ENCODE data around the gene VWCE.

VWCE gene

DNA sequence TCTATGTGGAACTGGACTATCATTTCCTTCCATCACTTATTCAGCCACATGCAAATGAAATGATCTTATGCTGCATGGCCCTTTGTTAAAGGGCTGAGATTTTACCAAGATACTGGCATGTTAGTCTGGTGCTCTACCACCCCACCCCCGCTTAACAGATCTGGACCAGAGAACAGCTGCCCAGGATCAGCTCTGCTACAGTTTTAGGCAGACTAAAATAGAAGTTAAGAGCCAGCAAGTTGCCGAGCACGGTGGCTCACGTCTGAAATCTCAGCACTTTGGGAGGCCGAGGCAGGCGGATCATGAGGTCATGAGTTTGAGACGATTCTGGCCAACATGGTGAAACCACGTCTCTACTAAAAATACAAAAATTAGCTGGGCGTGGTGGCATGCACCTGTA, 33.2 kb upstream of the VWCE start:
- DNase-seq = no peak

DNA sequence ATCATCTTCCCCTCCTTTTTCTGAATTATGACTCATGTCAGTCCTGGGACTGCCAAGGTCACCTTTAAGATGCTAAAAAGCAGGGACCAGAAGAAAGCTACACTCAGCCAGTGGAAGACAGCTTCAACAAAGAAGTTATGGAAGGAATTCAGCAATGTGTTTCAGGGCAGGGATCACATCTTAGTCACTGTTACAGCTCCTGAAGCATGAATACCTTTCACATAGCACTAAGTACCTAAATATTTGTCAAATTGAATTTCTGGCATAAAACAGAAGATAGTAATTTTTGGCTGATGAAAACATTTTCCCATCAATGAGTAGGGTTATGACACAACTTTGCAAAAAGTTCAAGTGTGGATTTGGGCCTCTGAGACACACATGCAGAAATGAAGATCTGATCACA, 32.6 kb upstream of the VWCE start:
- DNase-seq = no peak

DNA sequence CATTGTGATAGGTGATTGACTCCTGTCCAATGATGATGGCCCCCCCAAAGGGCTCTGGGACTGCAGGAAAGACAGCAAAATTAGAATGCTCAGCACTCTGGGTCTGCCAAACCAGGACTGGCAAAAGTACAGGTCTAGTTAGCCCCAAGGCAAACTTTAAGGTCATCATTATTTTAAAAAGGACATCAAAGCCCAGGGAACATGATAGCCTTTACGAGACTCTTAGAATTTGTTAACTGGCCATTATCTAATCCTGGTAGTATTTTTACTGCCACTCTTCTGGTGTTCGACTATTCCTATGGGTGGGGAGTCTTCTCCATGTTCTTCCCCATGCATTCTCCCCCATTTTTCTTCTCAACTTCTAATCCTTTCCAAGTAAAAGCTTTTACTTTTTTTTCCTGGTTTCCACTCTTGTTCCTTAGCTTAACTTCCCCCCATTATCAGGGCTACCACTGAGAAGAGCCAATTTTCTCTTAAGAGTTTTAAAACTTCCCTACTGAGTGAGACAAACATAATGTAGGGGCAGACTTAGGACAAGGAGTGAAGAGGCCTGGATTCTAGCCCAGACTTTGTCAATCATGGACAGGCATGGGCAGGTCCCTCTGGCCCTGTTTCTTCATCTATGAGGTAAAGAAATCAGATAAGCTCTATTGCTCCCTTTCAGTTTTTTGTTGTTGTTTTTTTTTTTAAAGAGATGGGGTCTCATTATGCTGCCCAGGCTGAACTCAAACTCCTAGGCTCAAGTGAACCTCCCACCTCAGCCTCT, 30.7 kb upstream of the VWCE start:
- DNase-seq = no peak

DNA sequence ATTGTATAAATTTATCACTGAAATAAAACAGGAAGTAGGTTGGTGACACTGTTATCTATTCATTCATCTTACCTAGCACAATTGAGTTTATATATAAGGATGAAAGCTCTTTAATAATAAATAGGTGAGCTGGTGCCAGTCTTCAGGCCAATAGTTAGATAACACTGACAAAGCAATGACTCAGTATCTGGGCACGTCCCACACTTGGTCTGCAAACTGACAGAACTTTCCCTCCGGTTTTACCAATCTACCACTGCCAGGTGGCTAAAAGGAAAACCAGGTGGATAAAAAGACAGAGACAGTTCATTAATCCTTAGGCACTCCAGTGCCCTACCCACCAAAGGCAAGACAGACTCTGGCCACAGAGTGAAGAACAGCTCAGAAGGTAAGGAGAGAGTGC, 20.1 kb upstream of the VWCE start:
- DNase-seq = no peak

- no peak for DNase-seq
Observed at GRCh38 chr11:61310749-61311148, 15.6 kb upstream of the VWCE start.

- DNase-seq = no peak
Observed at GRCh38 chr11:61309739-61310138, 14.6 kb upstream of the VWCE start.

DNA sequence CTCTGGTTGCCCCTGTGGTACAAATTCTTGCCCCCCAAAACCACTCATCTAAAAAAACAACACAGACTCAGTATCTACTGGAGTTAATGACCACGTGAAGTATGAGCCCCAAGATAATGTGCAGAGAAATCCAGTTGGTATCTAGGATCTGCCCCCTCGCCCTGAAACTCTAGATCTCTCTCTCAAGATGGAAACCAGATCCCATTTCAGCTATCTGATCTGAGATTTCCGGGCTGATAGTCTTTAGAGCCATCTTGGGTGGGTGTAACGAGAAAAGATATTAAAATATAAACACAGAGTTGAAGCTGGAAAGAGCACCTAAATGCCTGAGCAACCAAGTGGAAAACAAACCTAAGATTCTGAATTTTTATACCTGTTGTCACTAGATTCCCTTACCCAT, 14.0 kb upstream of the VWCE start:
- DNase-seq = no peak

GRCh38 chr11:61307354-61307753, 12.2 kb upstream of the VWCE start:
- no peak for DNase-seq

DNA sequence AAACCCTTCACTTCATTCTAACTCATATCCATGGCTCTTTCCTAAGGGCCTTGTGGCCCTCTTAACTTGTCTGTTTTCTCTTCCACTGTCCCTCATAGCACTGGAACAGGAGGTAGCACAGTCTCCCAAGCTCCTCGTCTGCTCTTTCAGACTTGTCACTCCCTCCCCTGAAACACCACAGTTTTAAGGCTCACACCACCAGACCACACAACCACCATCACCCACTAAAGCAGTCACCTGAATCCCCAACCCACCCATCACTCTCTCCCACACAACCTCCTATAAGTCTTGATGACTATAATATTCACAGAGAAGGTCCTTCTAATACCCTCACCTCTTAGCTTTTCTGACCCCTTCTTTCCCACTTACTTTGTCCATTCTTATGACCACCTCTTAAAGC, 11.1 kb upstream of the VWCE start:
- DNase-seq = no peak

DNA sequence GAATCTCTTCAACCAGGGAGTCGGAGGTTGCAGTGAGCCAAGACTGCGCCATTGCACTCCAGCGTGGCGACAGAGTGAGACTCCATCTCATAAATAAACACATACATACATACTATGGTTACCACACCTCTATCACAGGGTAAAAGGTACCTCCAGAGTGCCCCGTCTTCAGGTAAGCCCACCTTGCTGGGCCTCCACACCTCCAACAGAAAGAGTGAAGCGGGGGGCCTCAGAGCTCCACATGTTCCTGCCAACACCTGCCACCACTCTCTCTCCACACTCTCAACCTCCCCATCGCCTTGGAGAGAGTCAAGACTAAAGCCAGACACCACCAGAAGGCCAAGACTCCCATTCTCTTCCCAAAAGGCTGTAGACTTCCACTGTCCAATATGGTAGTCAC, 10.3 kb upstream of the VWCE start:
- no peak for DNase-seq

- DNase-seq = no peak
Observed at GRCh38 chr11:61303725-61304124, 8.6 kb upstream of the VWCE start.

DNA sequence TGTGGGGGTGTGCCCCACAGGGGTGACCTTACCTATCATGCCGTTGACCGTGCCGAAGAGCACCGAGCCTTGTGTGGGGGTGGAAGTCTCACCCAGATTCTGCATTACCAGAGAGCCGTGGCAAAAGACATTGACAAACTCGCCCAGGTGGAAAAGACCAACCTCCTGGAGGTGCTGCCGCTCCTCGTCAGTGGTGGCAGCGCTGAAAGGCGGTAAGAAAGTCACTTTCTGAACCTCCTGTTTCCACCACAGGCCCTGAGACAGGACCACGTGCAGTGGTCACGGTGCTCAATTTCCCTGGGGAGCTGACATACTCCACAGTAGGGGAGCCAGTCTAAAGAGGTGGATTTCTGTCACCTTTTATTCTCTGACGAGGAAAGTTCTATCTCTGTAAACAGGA, 7.4 kb upstream of the VWCE start:
- DNase-seq = no peak

- DNase-seq = no peak
Observed at GRCh38 chr11:61298663-61299244, 3.6 kb upstream of the VWCE start.

- peak; percentile 72 for DNase-seq
Observed at GRCh38 chr11:61297746-61298145, 2.6 kb upstream of the VWCE start.

- no peak for DNase-seq
Observed at GRCh38 chr11:61297341-61297740, 2.2 kb upstream of the VWCE start.

DNA sequence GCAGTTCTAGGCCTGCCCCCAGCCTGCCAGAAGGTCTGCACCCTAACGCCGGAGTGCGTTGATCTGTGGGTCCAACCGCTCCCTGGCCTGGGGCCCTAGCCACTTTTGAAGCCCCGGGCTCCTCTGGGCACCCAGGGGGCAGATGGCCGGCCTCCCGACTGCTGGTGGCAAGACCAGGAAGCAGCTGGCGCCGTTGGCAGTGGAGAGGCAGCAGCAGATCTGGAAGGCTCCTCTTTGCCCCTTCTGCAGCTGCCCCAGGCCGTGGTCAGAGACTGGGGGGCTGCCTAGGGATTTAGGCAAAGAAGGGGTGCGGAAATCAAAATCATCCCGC, 445 bp upstream of the VWCE start:
- no peak for DNase-seq

GRCh38 chr11:61293867-61294716, 1.0 kb downstream of the VWCE start:
- DNase-seq = peak; percentile 69

DNA sequence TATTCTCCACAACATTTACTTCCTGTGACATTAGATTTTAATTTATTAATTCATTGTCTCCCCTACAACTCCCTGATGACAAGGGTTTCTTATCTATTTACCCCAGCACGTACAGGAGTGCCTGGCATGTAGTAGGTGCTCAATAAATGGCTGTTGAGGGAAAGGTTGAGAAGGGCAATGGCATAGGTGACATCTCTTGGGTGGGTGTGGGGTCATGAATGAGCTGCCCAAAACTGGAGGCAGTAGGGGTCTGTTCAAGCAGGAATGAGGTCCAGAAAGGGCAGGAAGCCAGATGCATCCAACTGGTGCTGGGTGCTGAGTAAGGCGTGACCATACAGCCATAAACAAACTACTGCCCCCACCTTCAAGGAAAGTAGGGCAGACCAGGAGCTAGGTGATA, 2.8 kb downstream of the VWCE start:
- DNase-seq = no peak

GRCh38 chr11:61290905-61291690, 4.0 kb downstream of the VWCE start:
- DNase-seq = no peak

GRCh38 chr11:61287338-61287977, 7.7 kb downstream of the VWCE start:
- DNase-seq = no peak

- no peak for DNase-seq
Observed at GRCh38 chr11:61283613-61284012, 11.5 kb downstream of the VWCE start.

DNA sequence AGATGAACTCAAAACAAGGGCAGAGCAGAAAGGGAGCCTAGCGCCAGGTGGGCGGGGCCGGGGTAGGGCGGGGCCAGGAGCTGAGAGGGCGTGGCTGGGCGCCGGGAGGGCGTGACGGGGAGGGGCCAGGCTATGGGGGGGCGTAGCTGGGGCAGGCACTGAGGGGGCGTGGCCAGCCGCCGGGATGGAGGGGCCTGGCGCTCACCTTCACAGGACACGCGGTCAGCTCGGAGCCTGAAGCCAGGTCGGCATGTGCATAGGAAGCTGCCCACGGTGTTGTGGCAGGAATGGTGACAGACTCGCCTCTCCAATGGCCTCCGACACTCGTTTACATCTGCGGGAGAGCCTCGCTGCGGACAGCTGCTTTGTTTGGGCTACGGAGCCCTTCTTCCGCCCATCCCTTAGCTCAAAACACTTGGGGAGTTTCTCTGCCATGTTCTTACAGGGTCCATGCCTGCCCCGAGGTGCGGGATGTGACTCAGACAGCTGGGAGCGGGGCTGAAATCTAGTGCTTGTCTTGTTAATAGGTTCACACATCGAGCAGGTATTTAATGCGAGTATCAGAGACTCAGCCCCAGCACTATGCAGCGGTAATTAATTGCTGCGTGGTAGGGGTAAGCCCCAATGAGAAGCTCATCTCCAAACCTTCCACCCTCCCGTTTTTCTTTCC, 13.4 kb downstream of the VWCE start:
- peak; percentile 90 for DNase-seq

All from islet precursor cell (in vitro differentiated cells).